Activated T-cell treated with anti-CD3 and anti-CD28 coated beads for 1 hour (primary cell): ENCODE results near the gene TTLL8.
A peak's percentile ranks its signal among the peaks of the same experiment; 100 is the strongest.
"Not testable (repeated sequence)": the region's sequence is repeated elsewhere in the genome, so short reads cannot be mapped to it uniquely, and the experiment has no call there.

Source experiments
- DNase-seq: peaks from one replicate; pipeline ENCODE4 v3.0.0-alpha.2; 2020; ENCODE audit warnings: low read depth

The TTLL8 gene

GRCh38 chr22:49983148-49984042, 74.7 kb downstream of the TTLL8 start:
- DNase-seq: no peak

- not testable (repeated sequence) for DNase-seq
These were observed 76.3 kb downstream of the TTLL8 start for GRCh38 chr22:49981799-49982198.

- DNase-seq: no peak
These were observed 78.4 kb downstream of the TTLL8 start for GRCh38 chr22:49979587-49980264.

GRCh38 chr22:49977578-49977977, 80.5 kb downstream of the TTLL8 start:
- DNase-seq: no peak

- DNase-seq: no peak
These were observed 81.5 kb downstream of the TTLL8 start for GRCh38 chr22:49976439-49977175.

- DNase-seq: no peak
These were observed 82.3 kb downstream of the TTLL8 start for GRCh38 chr22:49975543-49976389.

GRCh38 chr22:49973018-49973961, 84.8 kb downstream of the TTLL8 start:
- DNase-seq: no peak

GRCh38 chr22:49972163-49973017, 85.7 kb downstream of the TTLL8 start:
- DNase-seq: no peak

GRCh38 chr22:49971232-49972162, 86.6 kb downstream of the TTLL8 start:
- no peak for DNase-seq

- peak; percentile 92 for DNase-seq
These were observed 87.4 kb downstream of the TTLL8 start for GRCh38 chr22:49970528-49971231.

- DNase-seq: no peak
These were observed 88.2 kb downstream of the TTLL8 start for GRCh38 chr22:49969751-49970527.

- no peak for DNase-seq
These were observed 89.1 kb downstream of the TTLL8 start for GRCh38 chr22:49968831-49969661.
